Dermis microvascular lymphatic vessel endothelial cell (primary cell): Measurements from ENCODE around the gene ARAP1. TPM values are rescaled to one million over a fixed set of nuclear protein-coding genes. Genes with fewer than 3 reads are reported as not detected.

Experiments
- DNase-seq, 2 donors: peaks; one replicate each; pipeline versions ENCODE4 v3.0.0 to v3.0.0-alpha.2; 2010; ENCODE audit warnings: low read depth in 2 of 2
- total RNA-seq: library from RNA; depleted of rRNA; stranded (reverse); fragments of >200 nt; gene quantifications from 2 replicates; pipeline ENCODE4 v1.2.1, GENCODE V29; 2014

ARAP1 gene
- total RNA-seq, 1 donor from 2014 or later, result 73.7 TPM

- DNase-seq, result no peak
These were observed 83.4 kb downstream of the ARAP1 start for GRCh38 chr11:72668629-72669347.

- DNase-seq, result no peak
These were observed 86.2 kb downstream of the ARAP1 start for GRCh38 chr11:72665911-72666472.

- DNase-seq, result no peak
These were observed 90.2 kb downstream of the ARAP1 start for GRCh38 chr11:72662036-72662435.

GRCh38 chr11:72661486-72661885 is 90.7 kb downstream of the ARAP1 start:
- no peak for DNase-seq

- no peak for DNase-seq
These were observed 93.1 kb downstream of the ARAP1 start for GRCh38 chr11:72658989-72659640.

- DNase-seq, result no peak
These were observed 94.7 kb downstream of the ARAP1 start for GRCh38 chr11:72657411-72658100.

GRCh38 chr11:72655896-72656464 is 96.2 kb downstream of the ARAP1 start:
- DNase-seq, result no peak

- no peak for DNase-seq
These were observed 97.2 kb downstream of the ARAP1 start for GRCh38 chr11:72655014-72655413.

- DNase-seq, result no peak
These were observed 98.6 kb downstream of the ARAP1 start for GRCh38 chr11:72653649-72654048.

GRCh38 chr11:72652873-72653630 is 99.2 kb downstream of the ARAP1 start:
- no peak for DNase-seq

GRCh38 chr11:72652133-72652532 is 100.1 kb downstream of the ARAP1 start:
- no peak for DNase-seq

- no peak for DNase-seq
These were observed 102.8 kb downstream of the ARAP1 start for GRCh38 chr11:72649215-72649976.

GRCh38 chr11:72648384-72649136 is 103.6 kb downstream of the ARAP1 start:
- no peak for DNase-seq

- DNase-seq, result no peak
These were observed 104.3 kb downstream of the ARAP1 start for GRCh38 chr11:72647882-72648281.

GRCh38 chr11:72646472-72646871 is 105.7 kb downstream of the ARAP1 start:
- no peak for DNase-seq

- no peak for DNase-seq
These were observed 106.2 kb downstream of the ARAP1 start for GRCh38 chr11:72646024-72646423.

- DNase-seq, result peak in 1 of 2 donors; percentile 50
These were observed 108.7 kb downstream of the ARAP1 start for GRCh38 chr11:72643547-72643946.

- DNase-seq, result peak in 1 of 2 donors; percentile 61
These were observed 109.2 kb downstream of the ARAP1 start for GRCh38 chr11:72642884-72643522.
